HG02763 (cell line): ENCODE results near the gene BCL2L13.
A peak's percentile ranks its signal among the peaks of the same experiment; 100 is the strongest.

ENCODE experiments used
- ATAC-seq: cut with Tn5 transposase; IDR thresholded peaks from one replicate; pipeline ENCODE4 v1.9.1; 2021; ENCODE audit warnings: mild to moderate bottlenecking, moderate library complexity; ENCODE audit not compliant: unreplicated experiment

BCL2L13 gene, protein sequence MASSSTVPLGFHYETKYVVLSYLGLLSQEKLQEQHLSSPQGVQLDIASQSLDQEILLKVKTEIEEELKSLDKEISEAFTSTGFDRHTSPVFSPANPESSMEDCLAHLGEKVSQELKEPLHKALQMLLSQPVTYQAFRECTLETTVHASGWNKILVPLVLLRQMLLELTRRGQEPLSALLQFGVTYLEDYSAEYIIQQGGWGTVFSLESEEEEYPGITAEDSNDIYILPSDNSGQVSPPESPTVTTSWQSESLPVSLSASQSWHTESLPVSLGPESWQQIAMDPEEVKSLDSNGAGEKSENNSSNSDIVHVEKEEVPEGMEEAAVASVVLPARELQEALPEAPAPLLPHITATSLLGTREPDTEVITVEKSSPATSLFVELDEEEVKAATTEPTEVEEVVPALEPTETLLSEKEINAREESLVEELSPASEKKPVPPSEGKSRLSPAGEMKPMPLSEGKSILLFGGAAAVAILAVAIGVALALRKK

DNA sequence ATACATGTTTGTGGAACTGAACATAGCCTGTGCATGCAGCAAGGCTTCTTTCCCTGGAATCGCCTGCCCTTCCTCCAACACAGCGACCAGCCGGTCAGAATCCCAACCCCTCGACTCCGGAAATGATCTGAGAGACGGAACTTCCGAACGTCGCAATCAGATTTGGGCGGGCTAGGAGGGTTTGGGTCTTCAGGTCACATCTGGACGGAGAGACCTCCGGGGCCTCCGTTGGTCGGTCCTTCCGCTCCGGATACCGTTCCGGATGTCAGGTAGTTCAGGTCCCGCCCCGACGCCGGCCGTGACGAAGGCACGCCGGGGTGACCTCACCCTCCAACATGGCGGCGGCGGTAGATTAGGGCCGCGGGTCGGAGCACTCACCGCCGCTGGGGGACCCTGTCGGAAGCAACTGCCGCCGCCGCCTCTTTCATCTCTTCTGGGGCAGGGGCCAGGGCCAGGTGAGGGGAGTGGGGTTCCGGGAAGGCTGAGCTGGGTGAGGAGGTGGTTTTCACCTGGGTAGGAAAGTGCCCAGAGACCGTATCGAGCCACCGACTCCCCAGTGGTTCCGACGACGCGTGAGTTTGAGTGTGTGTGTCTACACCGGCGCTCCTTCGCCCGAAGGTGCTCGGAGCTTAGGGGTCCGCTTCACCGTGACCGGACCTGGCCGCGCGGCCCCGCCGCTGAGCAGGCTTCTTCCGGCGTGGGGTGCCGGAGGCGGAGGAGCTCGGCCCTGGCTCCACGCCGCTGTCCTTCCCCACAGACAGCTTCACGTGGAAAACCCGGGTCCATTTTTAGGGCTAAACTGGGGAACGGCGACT lies at the start of gene BCL2L13:
TSS of gene BCL2L13 (plus strand) at position 326 of the 815 bp plus-strand sequence. CDS start 16,955 bp downstream, outside the sequence.
- peak; percentile 94 for ATAC-seq

DNA sequence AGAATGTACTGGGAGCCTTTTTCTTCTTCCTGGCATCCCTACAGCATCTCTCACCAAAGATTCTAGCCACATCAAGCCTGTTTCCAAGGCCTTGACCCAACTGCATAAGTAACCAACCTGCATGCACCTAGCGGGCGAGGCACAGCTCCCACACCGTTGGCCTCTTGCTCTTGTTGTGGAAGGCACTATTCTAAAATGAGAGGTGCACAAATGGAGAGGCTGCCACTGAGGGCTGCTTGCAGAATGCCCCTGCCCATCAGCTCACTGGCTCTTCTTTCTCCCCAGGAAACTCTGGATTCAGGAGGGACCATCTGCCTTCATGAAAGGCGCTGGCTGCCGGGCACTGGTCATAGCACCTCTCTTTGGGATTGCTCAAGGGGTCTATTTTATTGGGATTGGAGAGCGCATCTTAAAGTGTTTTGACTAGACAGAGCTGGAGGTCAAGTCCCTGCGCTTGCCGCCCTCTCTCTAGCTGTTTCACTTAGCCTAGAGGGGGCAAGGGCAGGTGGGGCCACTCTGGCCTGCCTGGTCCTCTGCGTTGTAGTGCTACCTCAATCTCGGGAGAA lies 48.7 kb upstream of the BCL2L13 start:
- no peak for ATAC-seq

DNA sequence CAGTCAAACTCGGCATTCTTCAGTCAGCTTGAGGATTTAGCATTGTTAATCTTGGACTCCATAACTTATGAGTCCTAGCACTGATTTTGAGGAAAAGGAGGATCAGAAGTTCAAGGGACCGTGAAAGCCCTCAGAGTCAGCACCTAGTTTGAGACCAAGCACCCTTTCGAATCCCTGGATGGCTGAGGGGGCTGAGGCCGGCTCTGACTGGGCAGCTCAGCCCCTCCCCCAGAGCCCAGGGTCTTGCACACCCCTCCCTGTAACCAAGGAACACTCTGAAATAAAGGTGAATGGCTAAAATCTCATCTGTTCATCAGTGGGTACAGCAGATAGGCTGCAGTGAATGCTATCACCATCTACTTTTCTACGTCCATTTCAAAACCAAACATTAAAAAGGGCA lies 48.0 kb upstream of the BCL2L13 start:
- no peak for ATAC-seq

DNA sequence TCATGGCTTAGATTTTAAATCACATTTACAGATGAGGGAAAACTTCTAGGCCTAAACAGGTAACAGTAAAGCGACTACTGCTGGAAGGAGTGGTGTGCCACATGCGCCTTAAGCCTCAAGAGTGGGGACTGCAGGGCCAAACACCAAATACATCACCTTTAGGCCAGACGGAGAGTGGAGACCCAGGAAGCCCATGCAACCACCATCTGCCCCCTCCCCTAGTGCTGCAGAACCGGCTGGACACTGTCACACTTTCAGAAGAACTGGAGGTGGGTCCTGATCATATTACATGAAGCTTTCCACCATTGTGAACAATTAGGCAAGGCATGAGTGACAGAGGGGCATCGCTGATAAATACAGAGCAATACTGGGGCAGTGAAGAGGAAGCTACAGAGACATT lies 46.4 kb upstream of the BCL2L13 start:
- no peak for ATAC-seq

DNA sequence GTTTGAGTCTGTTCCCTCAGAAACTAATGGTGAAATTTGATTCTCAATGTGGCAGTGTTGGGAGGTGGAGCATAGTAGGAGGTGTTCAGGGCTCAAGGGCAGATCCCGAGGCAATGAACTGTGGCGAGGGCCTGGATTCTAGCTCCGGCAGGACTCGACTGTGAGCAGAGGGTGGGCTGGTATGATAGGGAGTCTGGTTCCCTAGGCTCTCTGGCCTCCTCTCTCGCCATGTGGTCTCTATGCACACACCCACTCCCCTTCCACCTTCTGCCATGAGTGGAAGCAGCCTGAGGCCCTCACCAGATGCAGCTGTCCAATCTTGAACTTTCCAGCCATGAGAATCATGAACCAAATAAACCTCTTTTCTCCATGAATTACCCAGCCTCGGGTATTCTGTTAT lies 42.3 kb upstream of the BCL2L13 start:
- ATAC-seq = no peak

DNA sequence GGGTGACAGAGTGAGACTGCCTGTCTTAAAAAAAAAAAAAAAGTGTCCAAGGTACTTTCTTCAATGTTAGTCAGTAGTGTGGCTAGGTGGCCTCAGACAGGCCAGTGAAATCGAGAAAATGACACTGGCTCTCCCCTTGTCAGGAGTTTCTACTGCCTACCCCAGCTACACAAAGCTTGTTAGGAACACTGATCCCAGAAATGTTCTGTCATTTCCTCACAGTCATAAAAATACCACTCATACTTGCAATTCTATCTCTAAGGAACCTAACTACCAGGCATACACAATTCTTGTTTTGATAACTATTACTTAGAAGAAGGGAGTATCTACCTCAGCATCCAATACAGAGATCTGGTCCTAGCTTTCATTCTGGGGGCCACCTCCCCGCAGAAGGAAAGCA lies 41.3 kb upstream of the BCL2L13 start:
- no peak for ATAC-seq

DNA sequence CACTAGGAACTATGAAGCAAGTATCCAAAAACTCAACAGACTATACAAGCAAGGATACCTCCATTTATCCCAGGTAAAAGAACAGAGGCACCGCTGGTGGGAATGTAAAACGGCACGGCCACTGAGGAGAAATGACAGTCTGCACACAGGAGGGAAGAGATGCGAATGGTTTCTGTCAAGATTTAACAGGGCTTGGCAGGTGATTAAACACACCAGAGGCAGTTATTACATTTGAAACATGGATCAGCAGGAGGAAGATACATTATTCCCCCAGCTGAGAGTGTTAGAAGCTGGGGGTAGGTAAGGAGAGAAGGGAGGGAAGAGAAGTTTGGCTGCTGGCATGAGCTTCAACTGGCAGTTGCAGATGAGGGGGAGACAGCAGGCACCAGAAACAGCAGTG lies 40.2 kb upstream of the BCL2L13 start:
- no peak for ATAC-seq

DNA sequence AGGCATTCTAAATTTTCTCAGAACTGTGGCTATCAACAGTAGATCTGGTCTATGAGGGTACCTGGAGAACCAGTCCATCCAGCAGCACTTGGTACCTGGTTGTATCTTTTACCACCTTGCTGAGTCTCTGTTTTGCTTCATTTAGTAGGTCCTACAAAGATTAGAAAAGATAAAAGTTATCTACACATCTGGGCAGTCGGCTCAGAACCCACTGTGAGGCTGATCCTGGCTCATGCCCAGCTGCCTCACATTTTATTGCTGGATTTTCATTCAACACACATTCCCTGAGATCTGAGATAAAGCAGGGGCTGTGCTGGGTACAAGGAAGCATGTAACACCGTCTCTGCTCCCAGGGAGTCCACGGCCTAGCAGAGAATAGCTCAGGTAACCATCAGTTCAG lies 37.5 kb upstream of the BCL2L13 start:
- ATAC-seq = no peak

DNA sequence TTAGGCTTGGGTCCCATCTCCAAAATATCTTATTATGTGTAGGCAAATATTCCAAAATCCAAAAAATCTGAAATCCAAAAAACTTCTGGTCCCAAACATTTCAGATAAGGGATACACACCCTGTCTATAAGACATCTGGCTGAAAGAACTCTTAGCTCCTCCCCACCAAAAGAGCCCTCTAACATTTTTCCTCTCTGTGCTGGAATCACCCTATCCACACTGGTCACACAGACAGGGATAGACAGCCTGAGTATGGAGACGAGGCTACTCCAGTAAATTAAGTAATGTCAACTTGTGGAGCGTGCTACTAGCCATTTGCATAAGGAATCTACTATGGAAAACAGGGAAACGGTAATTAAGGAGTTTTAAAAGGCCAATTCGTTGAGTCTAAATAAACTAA lies 34.9 kb upstream of the BCL2L13 start:
- no peak for ATAC-seq

DNA sequence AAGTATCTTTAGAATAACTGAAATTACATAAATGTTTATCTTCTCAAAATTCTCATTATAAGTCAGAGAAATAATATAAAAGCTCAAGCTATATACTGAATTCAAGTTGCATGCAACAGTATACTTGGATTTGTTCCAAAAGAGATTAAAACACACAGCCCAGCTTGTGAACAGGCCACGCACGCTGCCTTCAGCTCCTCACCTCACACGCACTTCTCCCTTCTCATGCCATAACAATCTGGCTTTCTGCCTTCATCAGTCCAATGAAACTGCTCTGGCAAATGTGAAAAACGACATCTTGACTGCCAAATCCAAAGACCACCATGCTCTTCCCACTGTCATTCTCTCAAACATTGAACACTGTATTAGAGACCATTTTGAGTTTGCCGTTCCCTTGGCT lies 32.1 kb upstream of the BCL2L13 start:
- ATAC-seq = no peak

DNA sequence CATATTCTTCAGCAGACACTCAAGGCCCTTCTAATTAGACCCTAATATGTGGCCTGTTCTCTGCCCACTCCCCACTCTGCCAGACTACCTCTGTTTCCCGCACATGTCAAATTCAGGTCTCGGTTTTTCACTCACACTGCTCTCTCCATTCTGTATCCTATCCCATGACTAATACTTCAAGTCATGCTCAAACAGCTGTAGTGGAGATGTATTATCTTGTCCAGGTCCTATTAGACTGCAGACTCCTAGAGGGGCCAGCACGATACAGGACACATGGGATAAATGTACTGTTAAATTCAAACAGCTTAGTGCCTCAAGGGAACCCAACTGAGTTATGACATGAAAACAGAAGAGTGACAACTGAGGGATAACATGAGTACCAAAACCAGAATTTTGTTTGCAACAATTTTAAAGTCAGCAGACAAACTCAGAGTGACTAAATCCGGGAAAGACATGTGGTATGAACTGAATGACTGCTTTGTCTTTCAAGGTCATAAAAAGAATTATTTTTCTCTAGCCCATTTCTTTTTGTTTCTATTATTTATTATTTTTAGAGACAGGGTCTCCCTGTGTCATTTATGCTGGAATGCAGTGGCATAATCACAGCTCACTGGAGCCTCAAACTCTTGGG lies 30.6 kb upstream of the BCL2L13 start:
- ATAC-seq = no peak

DNA sequence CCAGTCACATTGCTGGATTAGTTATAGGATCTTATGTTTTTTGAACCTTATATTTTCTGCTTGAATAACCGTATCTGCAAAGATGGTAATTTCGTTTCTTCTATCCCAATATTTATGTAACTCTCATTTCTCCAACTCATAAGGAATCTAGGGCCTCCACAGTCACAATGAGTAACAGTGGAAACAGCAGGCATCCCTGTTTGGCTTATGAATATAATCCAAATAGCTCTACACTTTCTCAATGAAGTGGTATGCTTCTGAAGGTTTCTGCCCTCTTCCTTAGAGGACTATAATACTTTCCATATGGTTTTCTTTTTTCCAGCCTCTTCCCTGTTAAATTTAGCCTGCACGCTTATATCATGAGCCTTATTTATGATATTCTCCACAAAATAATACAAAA lies 26.5 kb upstream of the BCL2L13 start:
- no peak for ATAC-seq

DNA sequence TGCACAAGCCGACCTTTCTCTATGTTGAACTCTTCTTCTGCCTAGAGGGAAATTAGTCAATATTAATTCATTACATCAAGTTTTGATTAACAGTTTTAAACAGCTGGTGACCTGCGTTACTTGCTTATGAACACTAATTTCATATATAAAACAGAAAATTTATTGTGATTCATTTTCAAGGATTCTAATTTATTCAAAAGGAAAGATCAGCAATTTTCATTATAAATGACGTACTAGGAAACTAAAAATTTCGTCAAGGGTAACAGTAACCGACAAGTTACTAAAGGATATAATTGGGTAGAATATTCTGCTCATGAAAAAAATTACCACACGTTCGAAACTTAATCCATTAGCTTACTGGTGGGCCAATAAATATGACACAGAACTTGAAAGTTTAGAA lies 25.3 kb upstream of the BCL2L13 start:
- ATAC-seq = no peak

DNA sequence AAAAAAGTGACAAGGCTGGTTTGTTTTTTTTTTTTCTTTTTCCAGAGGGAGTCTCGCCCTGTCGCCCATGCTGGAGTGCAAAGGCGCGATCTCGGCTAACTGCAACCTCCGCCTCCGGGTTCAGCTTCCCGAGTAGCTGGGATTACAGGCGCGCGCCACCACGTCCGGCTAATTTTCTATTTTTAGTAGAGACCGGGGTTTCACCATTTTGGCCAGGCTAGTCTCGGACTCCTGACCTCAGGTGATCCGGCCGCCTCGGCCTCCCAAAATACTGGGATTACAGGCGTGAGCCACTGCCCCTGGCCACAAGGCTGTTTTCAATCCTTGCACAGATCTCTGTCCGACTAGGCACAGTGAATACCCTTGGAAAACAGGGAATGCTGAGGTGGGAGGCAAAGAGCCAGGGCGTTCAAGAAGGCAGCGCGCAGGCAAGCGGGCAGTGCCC lies 10.6 kb upstream of the BCL2L13 start:
- ATAC-seq = no peak

DNA sequence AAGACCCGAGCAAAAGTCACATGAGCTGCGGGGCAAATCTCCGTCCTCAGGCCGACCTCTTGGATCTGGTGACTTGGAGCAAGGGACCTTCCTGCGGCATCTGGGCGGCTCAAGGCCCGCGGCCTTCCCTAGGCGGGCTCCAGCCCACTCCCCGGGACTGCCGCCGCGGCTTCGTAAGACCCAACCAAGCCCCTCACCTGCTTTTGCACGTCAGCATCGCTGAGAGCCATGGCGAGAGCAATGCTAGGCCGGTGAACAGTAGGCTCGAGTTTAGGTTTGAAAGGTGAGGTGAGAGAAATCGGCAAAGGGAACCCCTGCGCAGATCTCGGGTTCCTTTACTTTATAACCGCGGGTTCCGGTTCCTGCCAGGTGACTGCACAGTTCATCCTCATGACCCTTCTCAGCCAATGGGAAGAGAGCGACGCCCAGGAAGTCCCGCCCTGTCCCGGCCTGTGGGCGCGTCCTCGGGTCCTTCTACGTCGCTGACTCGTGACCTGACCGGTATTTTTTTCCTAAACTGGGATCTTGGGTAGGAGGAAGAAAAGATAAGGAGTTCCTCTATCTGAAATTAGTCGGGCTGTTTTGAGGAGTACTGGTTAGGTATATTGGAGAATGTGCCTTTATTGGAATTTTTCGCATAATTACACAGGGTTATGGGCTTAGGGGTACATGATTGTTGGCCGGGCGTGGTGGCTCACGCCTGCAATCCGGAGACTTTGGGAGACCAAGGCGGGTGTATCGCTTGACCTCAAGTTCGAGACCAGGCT lies 10.0 kb upstream of the BCL2L13 start, which contains the start of gene ATP6V1E1:
TSS of gene ATP6V1E1 (minus strand) at position 344 of the 767 bp plus-strand sequence. CDS start at position 230, 114 bp downstream.
- peak; percentile 99 for ATAC-seq

DNA sequence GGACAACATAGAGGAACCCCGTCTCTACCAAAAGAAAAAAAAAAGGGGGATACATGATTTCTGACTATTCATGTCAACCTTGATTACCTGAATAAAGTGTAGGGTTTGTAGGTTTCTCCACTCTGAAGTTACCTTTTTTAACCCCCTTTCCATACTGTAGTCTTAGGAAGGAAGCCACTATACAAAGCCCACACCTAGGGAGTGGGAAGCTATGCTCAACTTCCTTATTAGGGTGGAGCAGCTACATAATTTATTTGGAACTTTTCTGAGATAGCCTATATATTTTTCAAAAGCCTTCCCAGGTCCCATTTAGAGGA lies 9.4 kb upstream of the BCL2L13 start:
- ATAC-seq = peak; percentile 6

DNA sequence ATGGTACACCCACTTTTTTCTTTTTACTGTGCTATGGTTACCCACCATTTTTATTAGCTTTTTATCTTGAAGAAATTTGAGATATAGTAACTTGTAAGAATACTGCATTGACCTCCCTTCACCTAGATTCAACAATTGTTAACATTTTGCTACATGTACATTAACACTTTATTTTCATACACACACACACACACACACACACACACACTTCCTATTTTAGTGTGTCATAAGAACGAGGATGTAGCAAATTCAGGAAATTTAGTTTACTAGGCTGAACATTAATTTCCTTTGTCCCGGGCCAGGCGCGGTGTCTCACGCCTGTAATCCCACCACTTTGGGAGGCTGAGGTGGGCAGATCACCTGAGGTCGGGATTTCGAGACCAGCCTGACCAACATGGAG lies 8.9 kb upstream of the BCL2L13 start:
- no peak for ATAC-seq

DNA sequence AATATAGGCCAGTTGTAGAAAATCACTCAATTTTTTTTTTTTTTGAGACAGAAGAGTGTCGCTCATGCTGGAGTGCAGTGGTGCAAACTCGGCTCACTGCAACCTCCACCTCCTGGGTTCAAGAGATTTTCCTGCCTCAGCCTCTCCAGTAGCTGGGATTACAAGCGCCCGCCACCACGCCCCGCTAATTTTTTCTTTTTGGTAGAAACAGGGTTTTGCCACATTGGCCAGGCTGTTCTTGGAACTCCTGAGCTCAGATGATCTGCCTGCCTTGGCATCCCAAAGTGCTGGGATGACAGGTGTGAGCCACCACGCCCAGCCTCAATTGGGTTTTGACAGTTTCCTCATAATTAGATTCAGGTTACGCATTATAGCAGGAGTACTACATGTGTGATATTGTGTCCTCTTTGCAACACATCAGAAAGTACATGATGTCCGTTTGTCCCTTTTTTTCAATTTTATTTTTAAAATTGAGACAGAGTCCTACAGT lies 7.4 kb upstream of the BCL2L13 start:
- no peak for ATAC-seq

DNA sequence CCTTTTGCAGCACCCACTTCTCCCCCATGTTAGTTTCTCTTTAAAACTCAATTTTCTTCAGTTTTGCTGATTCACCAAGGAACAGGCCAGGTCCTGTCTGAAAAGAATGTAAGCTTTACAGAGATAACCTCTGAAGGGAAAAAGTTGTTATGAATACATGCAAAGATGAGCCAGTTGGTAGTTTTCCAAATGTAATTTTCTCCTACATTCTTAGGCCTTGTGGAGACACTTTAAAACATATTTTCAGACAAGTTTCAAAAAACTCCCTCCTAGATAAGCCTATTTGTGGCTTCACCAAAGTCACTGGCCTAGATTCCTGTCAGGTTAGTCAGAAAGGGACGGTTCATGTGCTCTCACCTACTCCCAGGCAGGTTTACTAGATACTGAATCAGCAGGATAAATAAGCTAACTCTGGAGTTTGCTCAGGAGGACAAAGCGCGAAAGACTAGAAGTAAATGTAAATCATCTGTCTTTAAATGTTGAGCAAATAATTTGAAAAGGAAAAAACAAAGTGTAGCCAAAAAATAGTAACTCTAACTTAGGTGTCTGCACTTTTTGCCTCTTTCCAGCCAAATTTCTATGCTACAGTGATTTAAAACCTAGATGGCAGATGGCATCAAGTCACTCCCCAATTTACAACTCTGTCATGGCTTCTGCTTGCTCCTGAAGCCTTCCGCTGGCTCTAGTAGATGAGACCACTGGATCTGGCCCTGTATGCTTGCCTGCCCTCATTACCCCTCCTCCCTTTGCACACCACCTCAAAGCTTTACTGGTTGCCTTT lies 5.2 kb upstream of the BCL2L13 start:
- ATAC-seq = no peak

DNA sequence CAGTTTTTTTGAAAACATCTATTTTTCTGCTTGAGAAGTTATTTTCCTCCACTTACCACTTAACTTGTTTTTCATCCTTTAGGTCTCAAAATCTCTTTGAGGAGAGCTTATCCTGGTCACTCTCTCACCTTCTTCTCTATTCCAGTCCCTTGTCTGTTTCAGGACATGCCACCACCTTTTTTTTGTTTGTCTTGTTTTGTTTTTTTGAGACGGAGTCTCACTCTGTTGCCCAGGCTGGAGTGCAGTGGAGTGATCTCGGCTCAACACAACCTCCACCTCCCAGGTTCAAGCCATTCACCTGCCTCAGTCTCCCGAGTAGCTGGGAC lies 4.6 kb upstream of the BCL2L13 start:
- ATAC-seq = no peak
